ENCODE results near the gene ZNF205. TPM values are rescaled to one million over a fixed set of nuclear protein-coding genes. Genes with fewer than 3 reads are reported as not detected.

Gene ZNF205
- total RNA-seq, 1 donor from 2014 or later = 16.7 TPM

DNA sequence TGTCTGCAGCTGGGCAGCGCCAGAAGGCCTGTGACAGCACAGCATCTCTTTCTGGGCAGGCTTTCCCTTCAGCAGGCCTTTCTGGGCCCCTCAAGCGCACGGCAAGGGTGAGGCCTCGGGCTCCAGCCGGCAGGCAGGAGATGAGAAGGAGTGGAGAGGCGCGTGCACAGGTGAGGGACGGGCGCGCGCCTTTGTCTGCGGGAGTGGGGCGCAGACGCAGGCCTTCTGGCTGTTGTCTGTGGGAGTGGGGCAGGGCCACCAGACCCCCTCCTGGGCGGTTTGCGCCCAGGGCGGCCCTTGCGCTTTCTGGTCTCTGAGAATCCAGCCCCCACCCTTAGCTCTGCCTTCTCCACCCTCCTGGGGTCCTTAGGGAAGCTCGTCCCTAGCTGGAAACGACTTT lies 6.5 kb downstream of the ZNF205 start:
- TF ChIP-seq, protein P1, sequence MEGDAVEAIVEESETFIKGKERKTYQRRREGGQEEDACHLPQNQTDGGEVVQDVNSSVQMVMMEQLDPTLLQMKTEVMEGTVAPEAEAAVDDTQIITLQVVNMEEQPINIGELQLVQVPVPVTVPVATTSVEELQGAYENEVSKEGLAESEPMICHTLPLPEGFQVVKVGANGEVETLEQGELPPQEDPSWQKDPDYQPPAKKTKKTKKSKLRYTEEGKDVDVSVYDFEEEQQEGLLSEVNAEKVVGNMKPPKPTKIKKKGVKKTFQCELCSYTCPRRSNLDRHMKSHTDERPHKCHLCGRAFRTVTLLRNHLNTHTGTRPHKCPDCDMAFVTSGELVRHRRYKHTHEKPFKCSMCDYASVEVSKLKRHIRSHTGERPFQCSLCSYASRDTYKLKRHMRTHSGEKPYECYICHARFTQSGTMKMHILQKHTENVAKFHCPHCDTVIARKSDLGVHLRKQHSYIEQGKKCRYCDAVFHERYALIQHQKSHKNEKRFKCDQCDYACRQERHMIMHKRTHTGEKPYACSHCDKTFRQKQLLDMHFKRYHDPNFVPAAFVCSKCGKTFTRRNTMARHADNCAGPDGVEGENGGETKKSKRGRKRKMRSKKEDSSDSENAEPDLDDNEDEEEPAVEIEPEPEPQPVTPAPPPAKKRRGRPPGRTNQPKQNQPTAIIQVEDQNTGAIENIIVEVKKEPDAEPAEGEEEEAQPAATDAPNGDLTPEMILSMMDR (IDR thresholded peaks at IDR 0.05; ENCODE audit: unreplicated experiment) = no peak
- DNase-seq (ENCODE audit: low spot score in 2 of 2, unreplicated experiment in 2 of 2) = no peak
- Mint-ChIP-seq H3K9me3 (no peaks in the 10 kb centered on the region), H3K36me3 (peaks cover 12% of the 10 kb centered on the region), H3K27me3 (ENCODE audit: low read depth) (no peaks in the 10 kb centered on the region), H3K27ac (no peak overlapping the region), H3K4me1 (peaks cover 13% of the 10 kb centered on the region), H3K4me3 (no peak overlapping the region)

DNA sequence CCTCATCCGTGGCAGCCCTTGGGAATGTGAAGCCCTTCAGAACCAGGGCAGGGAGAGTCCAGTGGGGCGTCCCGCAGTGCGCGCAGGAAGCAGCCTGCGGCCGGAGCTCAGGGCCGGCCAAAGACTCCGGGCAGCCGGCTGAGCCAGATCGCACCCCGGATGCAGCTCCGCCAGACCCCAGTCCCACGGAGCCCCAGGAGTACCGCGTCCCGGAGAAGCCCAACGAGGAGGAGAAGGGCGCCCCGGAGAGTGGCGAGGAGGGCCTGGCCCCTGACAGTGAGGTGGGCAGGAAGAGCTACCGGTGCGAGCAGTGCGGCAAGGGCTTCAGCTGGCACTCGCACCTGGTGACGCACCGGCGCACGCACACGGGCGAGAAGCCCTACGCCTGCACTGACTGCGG lies 6.9 kb downstream of the ZNF205 start:
- H3K4me1 Mint-ChIP-seq = peaks cover 9% of the 10 kb centered on the region
- TF ChIP-seq, protein P1 (IDR thresholded peaks at IDR 0.05; ENCODE audit: unreplicated experiment) = no peak
- no peak overlapping the region for H3K4me3 Mint-ChIP-seq
- no peaks in the 10 kb centered on the region for H3K9me3 Mint-ChIP-seq
- no peak for DNase-seq (ENCODE audit: low spot score in 2 of 2, unreplicated experiment in 2 of 2)
- H3K36me3 Mint-ChIP-seq = peaks cover 12% of the 10 kb centered on the region
- H3K27ac Mint-ChIP-seq = no peak overlapping the region
- H3K27me3 Mint-ChIP-seq (ENCODE audit: low read depth) = no peaks in the 10 kb centered on the region

DNA sequence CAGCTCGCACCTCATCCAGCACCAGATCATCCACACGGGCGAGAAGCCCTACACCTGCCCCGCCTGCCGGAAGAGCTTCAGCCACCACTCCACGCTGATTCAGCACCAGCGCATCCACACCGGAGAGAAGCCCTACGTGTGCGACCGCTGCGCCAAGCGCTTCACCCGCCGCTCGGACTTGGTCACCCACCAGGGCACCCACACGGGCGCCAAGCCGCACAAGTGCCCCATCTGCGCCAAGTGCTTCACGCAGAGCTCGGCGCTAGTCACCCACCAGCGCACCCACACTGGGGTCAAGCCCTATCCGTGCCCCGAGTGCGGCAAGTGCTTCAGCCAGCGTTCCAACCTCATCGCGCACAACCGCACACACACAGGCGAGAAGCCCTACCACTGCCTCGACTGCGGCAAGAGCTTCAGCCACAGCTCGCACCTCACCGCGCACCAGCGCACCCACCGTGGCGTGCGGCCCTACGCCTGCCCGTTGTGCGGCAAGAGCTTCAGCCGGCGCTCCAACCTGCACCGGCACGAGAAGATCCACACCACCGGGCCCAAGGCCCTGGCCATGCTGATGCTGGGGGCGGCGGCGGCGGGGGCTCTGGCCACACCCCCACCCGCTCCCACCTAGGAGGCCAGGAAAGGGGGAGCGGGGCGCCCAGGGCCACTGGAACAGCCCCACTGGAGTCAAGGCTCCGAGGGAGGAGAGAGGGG lies 7.5 kb downstream of the ZNF205 start:
- TF ChIP-seq, protein P1 (IDR thresholded peaks at IDR 0.05; ENCODE audit: unreplicated experiment) = no peak
- Mint-ChIP-seq H3K27me3 (ENCODE audit: low read depth) (no peaks in the 10 kb centered on the region), H3K4me1 (peaks cover 8% of the 10 kb centered on the region), H3K27ac (no peak overlapping the region), H3K4me3 (no peak overlapping the region), H3K36me3 (peaks cover 12% of the 10 kb centered on the region), H3K9me3 (no peaks in the 10 kb centered on the region)
- no peak for DNase-seq (ENCODE audit: low spot score in 2 of 2, unreplicated experiment in 2 of 2)

DNA sequence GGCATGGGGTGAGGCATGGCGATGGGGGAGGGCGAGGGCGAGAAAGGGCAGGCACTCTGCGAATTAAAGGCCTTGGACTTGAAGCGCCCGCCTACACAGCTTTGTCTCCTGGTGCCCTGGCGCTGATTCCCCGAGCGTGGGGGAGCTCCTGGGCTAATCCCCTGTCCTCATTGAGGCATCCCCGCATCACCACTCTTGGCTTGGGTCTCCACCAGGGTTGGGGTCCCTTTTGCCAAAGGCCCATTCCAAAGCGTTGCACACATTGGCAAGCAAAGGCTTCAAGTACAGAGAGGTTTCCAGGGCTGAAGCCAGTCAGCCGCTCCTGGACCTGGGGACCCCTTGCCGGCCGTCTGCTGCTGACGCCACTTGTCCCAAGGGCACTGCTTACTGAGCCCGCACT lies 8.0 kb downstream of the ZNF205 start:
- Mint-ChIP-seq H3K27ac (no peak overlapping the region), H3K4me1 (peaks cover 7% of the 10 kb centered on the region), H3K9me3 (no peaks in the 10 kb centered on the region), H3K27me3 (ENCODE audit: low read depth) (no peaks in the 10 kb centered on the region), H3K4me3 (no peak overlapping the region), H3K36me3 (peaks cover 12% of the 10 kb centered on the region)
- no peak for DNase-seq (ENCODE audit: low spot score in 2 of 2, unreplicated experiment in 2 of 2)
- TF ChIP-seq, protein P1 (IDR thresholded peaks at IDR 0.05; ENCODE audit: unreplicated experiment) = no peak

DNA sequence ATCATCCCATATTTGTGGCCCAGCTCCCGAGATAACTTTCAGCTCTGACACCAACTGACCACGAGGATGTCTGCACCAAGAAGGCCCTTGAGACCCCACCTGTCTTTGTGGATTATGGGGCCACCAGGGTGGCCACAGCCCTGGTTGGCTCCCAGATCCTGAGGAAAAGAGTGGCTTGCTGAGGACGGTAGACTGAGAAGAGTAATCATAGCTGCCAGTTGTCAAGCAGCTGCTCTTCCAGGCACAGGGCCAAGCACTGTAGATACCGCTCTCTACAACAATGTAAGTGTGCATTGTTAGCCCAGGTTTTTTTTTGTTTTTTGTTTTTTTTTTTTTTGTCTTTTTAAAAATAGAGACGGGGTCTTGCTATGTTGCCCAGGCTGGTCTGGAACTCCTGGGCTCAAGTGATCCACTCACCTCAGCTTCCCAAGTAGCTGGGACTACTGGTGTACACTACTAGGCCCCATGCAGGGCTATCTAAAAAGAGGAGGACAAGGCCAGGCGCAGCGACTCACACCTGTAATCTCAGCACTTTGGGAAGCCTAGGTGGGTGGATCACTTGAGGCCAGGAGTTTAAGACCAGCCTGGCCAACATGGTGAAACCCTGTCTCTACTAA lies 9.6 kb downstream of the ZNF205 start:
- DNase-seq (ENCODE audit: low spot score in 2 of 2, unreplicated experiment in 2 of 2) = no peak
- Mint-ChIP-seq H3K4me1 (peaks cover 7% of the 10 kb centered on the region), H3K27ac (no peak overlapping the region), H3K4me3 (no peak overlapping the region), H3K27me3 (ENCODE audit: low read depth) (no peaks in the 10 kb centered on the region), H3K9me3 (no peaks in the 10 kb centered on the region), H3K36me3 (peaks cover 6% of the 10 kb centered on the region)
- TF ChIP-seq, protein P1 (IDR thresholded peaks at IDR 0.05; ENCODE audit: unreplicated experiment) = no peak
